Measurements from ENCODE around the gene TJP1. TPM values are rescaled to one million over a fixed set of nuclear protein-coding genes. Genes with fewer than 3 reads are reported as not detected.

Gene TJP1
- total and polyA plus RNA-seq, 2 of the 8 experiments (the other 6 are each of a cell fraction or from before 2014, with no cell fraction given) = 46.3 to 138 TPM

DNA sequence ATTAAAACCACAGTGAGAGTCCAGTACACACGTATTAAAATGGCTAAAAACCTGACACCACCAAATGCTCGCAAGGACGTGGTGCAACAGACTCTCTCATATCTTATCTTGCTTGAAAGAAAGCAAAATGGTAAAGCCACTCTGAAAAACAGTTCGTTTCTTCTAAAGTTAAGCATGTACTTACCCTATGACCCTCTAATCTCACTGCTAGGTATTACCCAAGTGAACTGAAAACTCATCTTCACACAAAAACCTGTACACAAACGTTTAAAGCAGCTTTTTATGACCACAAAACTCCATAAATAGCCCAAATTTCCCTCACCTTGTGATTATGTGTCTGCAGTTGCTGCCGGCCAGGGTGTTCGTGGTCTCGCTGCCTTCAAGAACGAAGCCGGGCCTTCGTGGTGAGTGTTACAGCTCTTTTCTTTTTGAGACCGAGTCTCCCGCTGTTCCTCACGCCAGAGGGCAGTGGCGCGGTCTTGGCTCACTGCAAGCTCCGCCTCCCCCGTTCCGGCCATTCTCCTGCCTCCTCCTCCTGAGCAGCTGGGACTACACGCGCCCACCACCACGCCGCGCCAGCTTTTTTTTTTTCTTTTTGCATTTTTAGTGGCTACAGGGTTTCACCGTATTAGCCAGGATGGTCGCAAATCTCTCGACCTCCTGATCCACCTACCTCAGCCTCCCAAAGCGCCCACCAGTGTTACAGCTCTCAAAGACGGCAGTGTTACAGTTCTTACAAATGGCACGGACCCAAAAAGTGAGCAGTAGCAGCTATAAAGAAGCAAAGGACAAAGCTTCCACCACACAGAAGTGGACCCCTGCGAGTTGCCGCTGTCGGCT is 165.4 kb downstream of the TJP1 start (continued):
- TF ChIP-seq ASH2L (IDR thresholded peaks at IDR 0.05; ENCODE audit: low read length) = peak; percentile 27
- no peak for TF ChIP-seq SRF (IDR thresholded peaks at IDR 0.05; ENCODE audit: low read depth, low read length)
- no peak for TF ChIP-seq TEAD4 (IDR thresholded peaks at IDR 0.05; ENCODE audit: low read depth, low read length)
- TF ChIP-seq HDAC6 (IDR thresholded peaks at IDR 0.05; ENCODE audit: low read depth, low read length) = no peak
- TF ChIP-seq SIRT6 (IDR thresholded peaks at IDR 0.05; ENCODE audit: low read length) = no peak
- TF ChIP-seq CREB1 (IDR thresholded peaks at IDR 0.05) = no peak
- TF ChIP-seq SP2 (IDR thresholded peaks at IDR 0.05; ENCODE audit: low read length) = no peak
- no peak for TF ChIP-seq RNF2 (IDR thresholded peaks at IDR 0.05; ENCODE audit: borderline replicate concordance, low read depth, low read length, missing control alignments, poor library complexity, severe bottlenecking)
- no peak for TF ChIP-seq POLR2A (IDR thresholded peaks at IDR 0.05; ENCODE audit: control extremely low read depth in 1 of 2, low read depth in 2 of 2, low read length in 2 of 2)
- no peak for TF ChIP-seq GTF2F1 (IDR thresholded peaks at IDR 0.05; ENCODE audit: borderline replicate concordance, low read depth, low read length)
- TF ChIP-seq BRCA1 (IDR thresholded peaks at IDR 0.05; ENCODE audit: low read depth, low read length) = no peak
- TF ChIP-seq, protein P1, sequence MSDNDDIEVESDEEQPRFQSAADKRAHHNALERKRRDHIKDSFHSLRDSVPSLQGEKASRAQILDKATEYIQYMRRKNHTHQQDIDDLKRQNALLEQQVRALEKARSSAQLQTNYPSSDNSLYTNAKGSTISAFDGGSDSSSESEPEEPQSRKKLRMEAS (IDR thresholded peaks at IDR 0.05) = peak; percentile 63
